Ecto neural progenitor cell (in vitro differentiated cells): ENCODE results near the gene TRIM23.
"Not testable (repeated sequence)": the region's sequence is repeated elsewhere in the genome, so short reads cannot be mapped to it uniquely, and the experiment has no call there.

Source experiments
- DNase-seq: peaks from one replicate; pipeline ENCODE4 v3.0.0-alpha.2; 2018; ENCODE audit warnings: low spot score

TRIM23 gene

DNA sequence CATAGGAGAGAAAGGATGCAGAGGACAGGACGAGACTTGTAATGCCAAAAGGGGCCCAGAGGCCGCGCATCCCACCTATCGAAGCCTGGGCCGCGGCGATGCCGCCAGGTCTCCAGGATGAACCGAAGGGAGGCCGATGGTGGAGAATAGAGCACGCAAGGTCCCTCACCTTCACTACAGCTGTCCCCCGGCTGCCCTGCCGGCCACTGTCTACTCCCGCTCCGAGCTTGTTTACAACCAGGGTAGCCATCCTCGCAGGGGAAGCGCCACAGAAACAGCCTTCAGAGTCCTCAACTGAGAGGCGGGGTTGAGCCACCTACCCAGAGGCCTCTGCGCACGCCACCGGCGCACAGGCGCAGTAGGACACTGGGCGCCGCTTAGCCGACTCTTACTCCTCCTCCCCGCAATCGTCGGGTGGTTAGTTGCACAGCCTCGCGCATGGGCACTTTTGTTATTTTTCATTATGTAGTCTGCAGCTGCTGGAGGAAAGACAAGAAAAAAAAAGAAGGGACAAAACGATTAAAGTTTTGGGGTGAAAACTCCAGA is at the start of gene TRIM23:
TSS of gene TRIM23 (minus strand) at position 309 of the 546 bp plus-strand sequence. CDS start at position 250, 59 bp downstream.
- DNase-seq: peak; percentile 92

DNA sequence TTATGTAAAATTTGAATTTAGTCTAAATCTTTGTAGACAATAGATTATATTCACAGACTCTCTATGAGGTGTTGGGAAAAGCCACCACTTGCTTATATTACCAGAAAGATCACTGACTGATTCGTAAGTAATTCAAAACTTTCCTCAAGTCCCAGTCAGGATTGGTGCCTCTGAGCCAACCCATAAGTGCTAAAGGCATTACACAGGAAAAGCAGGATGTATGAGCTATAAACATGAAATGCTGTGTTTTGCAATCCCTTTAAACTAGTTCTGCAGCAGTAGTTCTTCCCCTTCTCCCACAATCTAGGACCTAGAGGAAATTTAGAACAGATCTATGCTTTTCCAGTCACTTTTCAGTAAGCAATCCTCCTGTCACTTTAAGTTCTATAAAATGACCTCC is 48.7 kb upstream of the TRIM23 start:
- no peak for DNase-seq

DNA sequence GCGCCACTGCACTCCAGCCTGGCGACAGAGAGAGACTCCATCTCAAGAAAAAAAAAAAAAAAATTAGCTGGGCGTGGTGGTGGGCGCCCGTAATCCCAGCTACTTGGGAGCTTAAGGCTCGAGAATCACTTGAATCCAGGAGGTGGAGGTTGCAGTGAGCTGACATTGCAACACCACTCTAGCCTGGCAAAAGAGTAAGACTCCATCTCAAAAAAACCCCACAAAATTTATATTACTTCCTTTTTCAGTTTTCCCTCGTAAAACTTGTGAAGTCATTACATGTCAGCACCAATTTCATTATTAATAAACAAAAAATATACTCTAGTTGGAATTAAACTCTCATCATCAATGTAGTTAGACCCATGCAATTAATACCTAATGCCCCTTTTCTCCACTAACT is 44.6 kb upstream of the TRIM23 start:
- DNase-seq: no peak

DNA sequence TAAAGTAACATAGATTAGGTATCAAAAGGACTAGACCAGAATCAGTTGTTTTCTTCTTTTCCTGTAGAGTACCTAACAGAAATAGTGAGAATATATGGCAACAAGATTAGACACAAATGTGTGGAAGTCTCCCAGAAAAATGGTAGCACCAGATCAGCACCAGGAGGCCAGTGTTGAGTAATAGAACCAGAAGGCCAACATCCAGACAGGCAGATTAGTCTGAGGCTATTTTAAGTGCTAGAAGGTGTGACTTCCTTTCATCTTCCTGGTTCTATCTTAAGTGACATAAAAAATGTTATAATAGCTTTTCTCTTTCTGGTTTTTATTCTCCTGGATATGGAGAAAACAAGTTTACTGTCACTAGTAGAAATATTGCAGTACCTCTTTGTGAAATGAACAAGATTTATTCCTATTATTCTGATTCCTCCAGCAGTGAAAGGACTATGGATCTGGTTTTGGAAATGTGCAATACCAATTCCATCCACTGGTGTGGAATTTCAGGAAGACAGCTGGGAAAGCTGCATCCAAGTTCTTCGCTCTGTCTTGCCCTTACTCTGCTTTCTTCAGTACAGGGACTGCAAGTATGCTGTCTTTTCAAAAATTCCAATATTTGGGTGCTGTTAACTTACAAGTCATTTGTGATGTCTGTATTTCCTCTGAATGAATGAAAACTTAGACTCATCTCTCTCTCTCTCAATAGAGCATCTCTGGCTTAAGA is 39.8 kb upstream of the TRIM23 start:
- DNase-seq: no peak

DNA sequence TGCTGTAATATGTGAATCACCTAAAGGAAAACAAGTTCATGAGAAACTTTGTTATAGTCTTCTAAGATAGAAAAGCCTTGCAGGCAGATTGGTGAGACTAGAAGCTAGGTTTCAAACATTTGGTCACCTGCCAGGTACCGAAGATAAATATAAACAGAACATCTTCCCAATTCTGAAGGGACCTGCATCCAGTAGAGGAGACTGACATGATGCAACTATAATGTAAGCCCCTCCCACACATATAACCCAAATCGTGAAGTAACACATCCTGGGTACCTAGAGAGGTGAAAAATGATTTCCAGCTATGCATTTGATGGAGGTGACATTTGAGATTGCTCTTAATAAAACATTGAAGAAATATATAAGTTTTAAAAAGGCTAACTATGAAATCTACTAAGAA is 30.6 kb upstream of the TRIM23 start:
- no peak for DNase-seq

DNA sequence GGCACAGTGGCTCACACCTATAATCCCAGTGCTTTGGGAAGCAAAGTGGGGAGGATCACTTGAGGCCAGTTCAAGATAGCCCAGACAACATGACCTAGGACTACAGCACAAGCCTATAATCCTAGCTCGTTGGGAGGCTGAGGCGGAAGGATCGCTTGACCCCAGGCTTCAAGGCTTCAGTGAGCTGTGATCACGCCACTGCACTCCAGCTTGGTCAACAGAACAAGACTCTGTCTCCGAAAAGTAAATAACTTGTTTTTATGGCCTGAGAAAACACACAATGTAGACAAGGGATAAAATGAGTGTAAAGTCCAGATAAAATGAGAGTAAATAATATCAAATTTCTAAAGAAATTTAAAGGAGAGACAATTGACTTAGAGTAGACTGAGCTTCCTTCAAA is 27.0 kb upstream of the TRIM23 start:
- no peak for DNase-seq

DNA sequence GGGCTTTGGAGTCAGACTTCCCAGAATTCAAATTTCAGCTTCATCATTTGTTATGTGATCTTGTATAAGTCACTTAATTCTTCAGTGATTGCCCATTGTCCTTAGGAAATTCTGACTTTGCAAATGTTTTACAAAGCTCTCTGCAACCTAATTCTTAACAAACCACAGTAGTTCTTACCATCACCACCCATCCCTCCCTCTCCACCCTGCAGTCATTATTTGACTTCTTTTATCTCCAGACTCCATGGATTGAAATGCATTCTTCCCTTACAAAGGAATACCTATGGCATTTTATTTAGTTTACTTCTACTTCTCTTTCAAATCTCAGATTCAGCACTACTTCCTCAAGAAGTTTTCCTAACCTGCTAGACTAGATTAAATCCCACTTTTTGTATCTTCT is 23.8 kb upstream of the TRIM23 start:
- DNase-seq: no peak

DNA sequence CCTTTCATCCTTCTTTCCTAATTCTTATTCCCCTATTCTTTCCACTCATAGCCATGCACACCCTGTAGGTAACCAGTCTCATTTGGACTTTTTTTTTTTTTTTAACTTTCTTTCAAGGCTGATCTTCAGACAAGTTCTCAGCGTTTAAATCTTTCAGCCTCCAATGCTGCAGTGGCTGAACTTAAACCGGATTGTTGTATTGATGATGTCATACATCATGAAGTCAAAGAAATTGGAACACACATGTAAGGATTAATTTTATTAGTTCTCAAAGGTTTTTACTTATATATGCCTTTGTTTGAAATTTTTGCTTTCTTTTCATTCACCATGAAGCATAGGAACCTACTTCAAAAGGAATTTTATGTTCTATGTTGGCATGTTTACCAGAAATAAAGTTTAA is 22.8 kb upstream of the TRIM23 start:
- DNase-seq: no peak

DNA sequence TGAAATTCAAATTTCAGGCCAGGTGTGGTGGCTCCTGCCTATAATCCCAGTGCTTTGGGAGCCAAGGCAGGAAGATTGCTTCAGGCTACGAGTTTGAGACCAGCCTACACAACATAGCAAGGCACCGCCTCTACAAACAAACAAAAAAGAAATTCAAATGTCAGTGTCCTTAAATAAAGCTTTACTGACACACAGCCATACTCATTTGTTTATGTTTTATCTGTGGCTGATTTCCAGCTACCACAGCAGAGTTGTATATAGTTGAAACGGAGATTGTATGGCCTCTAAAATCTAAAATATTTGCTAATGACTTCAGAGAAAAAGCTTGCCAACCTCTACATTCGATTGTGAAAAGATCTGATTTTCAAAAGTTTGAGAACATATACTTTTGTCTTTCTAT is 16.1 kb upstream of the TRIM23 start:
- no peak for DNase-seq

DNA sequence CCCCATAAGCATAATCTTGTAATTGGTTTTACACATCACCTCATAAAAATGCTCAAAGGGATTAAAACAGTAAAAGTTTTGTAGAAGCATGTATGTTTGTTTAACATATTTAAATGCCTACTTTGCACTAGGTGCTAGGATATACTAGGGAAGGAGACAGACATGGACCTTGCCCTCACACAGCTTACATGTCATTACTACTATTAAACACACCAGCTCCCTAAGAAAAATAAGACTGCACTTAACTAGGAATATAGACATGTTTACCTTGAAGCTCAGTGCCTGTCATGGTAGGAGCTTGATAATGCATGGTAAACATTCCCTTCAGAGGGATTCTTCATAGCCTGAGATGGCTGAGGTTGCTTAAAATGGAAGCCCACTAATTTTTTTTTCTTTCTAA is 6.8 kb upstream of the TRIM23 start:
- no peak for DNase-seq

DNA sequence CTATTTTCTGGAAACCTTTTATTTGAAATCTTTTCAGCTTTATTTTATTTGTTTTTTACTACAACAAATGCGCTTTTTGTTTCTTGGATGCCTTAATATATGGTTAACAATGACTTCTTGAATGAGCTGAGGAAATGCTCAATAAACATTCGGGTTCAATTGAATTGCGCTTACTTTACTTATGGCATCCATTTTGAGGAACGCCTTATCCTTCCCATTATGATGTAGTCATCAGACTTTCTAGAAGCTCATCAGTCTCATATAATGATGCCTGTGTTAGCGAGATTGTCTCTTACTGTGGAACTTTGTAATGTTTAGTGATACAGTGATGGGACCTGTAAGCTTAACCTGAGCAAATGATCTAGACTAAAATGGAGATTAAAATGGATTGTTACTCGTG is 1.6 kb upstream of the TRIM23 start:
- DNase-seq: no peak

DNA sequence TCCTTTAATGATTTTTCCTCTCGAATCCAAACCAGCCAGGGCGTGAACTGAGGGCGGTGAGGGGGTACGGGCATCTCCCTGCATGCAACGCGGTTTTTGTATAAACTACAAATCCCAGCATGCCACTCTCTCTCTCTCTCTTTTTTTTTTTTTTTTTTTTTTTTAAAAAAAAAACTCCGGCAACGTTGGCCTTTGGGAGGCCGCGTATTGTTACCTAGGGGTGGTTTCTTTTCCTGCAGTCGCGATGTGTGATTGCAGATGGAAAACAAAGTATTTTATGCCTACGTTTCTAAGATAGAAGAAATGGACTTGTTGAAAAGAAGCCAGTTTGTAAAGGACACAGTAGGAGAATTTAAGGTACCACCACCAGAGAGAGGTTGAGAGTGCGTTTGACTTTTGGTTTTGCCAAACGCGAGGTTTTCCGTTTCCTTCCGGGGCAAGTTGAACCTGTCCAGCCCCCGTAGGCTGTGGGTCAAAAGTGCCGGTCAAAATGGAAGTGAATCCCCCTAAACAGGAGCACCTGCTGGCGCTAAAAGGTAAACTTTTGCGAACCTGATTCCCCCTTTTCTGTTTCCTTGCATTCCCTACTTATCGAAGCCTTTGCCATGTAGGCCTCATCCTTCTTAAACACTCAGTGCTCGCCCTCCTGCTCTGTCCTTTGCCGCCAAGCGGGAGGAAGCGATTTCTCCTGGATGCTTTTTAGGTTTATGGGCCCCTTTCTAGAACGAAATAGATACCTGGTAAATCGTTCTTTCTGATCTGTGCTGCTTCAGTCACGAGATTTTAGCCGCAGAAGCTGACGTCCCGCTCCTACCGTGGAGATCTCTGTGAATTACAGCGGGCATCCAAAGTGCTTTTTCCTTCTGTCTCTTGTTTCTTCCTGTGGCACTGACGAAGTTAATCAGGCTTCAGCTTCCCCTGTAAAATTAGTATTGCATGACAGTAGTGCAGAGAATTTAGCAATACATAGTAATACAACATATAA is 730 bp upstream of the TRIM23 start, which contains the start of the genes SHLD3 and TRAPPC13:
TSS of gene SHLD3 (plus strand) at position 457 of the 985 bp plus-strand sequence. CDS start 4,561 bp downstream, outside the sequence.
TSS of gene TRAPPC13 (plus strand) at position 457 of the 985 bp plus-strand sequence. CDS start at position 491, 34 bp downstream.
- peak; percentile 84 for DNase-seq

DNA sequence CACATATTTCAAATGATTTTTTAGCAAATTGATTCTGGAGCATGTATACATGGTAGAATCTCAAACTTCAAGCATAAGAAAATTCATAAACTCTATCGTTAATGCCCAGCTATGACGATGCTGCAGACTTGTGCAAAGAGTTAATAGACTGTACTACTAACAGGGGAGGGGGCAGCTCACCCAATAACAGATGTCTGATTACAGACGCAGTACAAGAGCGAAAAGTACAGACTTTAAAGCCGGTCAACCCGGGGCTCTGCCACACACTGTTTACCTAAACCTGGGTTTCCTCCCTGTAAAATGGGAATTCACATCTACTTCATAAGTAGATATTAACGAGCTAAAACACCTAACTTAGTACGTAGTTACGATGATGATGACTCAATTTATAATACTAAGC is 651 bp downstream of the TRIM23 start:
- no peak for DNase-seq

DNA sequence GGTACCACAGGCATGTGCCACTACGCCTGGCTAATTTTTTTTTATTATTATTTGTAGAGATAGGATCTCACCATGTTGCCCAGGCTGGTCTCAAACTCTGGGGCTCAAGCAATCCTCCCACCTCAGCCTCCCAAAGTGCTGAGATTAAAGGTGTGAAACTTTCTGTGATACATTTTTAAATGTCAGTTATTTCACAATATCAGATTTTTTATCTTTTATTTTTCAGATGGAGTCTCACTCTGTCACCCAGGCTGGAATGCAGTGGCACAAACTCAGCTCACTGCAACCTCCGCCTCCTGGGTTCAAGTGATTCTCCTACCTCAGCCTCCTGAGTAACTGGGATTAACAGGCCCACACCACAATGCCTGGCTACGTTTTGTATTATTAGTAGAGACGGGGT is 2.2 kb downstream of the TRIM23 start:
- DNase-seq: not testable (repeated sequence)

DNA sequence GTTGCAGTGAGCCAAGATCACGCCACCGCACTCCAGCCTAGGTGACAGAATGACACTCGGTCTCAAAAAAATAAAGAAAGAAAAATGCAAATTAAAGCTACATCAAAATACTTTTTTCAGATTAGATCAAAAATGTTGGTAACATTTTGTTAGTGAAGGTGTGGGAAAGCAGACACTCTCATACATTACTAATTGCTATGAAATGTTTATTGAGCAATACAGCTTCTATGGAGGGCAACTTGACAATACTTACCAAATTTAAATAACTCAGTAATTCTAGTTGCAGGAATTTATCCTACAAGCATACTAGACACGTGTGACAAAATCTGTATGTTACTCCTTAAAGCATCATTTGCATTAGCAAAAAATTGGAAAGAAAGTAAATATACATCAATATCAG is 4.1 kb downstream of the TRIM23 start:
- DNase-seq: no peak

DNA sequence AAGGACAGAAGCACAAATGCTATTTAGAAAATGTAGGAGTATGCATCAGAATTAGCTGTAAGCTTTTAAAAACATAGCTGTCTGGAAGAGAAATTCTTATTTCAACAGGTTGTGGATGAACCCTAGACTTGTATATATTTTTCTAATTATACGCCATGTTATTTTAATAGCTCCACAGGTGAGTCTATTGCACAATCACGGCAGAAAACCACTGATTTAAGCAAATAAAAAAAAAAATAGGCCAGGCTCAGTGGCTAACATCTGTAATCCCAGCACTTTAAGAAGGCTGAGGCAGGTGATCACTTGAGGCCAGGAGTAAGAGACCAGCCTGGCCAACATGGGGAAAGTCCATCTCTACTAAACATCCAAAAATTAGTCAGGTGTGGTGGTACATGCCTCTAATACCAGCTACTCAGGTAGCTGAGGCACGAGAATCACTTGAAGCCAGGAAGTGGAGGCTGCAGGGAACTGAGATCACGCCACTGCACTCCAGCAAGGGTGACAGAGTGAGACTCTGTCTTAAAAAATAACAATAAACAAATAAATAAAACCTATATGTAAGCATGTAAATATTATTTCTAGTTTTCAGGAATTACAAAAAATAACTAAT is 11.7 kb downstream of the TRIM23 start:
- DNase-seq: no peak

DNA sequence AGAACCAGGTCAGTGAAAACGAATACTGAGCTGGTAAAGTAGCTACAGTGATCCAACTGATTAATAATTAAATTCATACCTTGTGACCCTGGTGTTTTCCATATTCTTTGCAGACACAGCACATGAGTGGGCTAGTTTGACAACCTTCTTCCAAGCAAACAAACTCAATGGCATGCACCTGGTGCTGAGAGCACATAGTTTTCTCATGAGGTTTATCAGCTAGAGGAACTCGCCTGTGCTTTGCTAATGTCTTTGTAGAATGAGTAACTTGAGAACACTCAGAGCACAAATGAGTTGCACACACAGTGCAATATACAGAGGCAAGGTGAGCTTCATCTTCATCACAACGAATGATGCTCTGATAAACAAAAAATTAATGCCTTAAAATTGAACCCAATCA is 12.6 kb downstream of the TRIM23 start:
- DNase-seq: no peak

DNA sequence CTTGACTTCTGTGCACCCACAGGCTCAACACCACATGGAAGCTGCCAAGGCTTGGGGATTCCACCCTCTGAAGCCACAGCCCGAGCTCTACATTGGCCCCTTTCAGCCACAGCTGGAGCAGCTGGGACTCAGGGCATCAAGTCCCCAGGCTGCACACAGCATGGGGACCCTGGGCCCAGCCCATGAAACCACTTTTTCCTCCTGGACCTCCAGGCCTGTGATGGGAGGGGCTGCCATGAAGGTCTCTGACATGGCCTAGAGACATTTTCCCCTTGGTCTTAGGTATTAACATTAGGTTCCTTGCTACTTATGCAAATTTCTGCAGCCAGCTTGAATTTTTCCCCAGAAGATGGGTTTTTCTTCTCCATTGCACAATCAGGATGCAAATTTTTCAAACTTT is 22.4 kb downstream of the TRIM23 start:
- not testable (repeated sequence) for DNase-seq

DNA sequence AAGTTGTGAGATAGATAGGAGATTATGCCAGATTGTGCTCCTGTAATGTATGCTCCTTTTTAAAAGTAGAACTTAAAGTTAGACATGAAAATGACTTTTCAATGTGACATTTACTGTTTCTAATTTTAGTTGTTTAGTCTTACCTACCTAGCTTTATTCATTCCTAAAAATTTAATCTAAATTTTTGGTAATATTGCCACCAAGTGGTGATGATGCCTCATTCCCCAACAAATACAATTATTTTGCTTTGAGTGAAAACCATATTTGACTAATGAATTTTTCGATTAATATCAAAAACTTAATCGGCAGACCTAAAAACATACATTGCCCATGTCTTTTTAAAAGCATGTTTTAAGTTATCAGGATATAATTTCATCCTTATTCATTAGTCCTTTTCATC is 35.4 kb downstream of the TRIM23 start:
- DNase-seq: no peak

DNA sequence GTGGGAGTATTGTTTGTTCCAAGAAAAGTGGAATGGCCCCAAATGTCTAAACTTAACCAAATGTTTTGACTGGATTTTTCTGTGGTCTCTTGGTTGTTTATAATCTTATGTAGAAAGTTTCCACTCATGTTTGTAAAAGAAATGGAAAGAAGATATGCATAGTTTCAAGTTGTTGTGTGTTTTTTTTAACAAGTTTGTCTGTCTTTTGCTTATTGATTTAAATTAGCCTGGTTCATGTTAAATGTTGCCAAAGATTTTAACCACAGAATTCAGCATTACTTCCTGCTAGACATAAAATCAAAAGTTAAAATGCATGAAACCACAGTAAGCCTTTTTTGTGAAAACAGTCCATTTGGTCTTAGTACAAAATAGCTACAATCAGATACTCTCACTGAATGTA is 47.0 kb downstream of the TRIM23 start:
- DNase-seq: no peak

DNA sequence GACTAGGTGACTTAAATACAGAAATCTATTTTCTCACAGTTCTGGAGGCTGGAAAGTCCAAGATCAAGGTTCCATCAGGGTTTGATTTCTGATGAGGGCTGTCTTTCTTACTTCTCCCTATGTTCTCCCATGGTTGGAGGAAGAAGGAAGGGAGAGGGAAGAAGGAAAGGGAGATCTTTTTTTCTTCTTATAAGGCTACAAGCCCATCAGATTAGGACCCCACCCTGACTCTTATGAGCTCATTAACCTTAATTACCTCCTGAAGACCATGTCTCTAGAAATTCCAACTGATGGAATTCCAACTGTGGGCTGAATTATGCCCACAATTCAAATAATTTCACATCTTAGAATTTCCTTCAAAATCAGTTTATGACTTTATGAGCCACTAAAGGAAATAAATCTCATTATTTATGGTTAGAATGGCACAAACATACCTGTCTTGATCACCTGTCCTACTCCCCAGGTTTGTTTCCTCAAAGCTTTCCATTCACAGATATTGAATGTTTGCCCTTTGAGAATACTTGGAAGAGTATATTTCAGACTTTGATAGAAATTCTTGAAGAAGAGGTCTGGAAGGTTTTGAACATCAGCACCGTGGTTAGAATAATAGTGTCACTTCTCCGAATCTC is 53.4 kb downstream of the TRIM23 start:
- DNase-seq: no peak

DNA sequence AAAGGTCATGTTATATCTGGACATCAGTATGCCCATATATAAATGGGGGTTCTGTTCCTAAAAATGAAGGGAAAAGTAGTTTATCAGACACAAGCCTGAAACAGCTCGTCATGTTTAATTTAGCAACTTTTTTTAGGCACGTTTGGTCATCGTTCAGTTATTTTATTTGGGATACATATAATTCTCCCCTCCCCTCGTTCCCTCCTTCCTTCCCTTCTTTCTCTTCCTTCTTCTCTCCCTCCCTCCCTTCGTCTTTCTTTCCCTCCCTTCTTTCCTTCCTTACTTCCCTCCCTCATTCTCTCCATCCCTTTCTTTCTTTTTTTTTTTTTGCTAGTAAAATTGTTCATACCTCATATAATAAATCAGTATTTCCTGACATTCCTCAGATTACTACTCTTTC is 57.6 kb downstream of the TRIM23 start:
- DNase-seq: no peak
